Thoracic aorta (tissue), 2 donors: ENCODE measurements around the gene DCLK2. TPM values are rescaled to one million over a fixed set of nuclear protein-coding genes. Genes with fewer than 3 reads are reported as not detected.

Experiments
- ATAC-seq: fragments of 150-250 bp; one replicate; pipeline ENCODE4 v1.8.0; 2017; ENCODE audit warnings: low read depth; ENCODE audit not compliant: insufficient number of reproducible peaks, low FRiP score
- DNase-seq: peaks from one replicate; pipeline ENCODE4 v3.0.0-alpha.2; 2020; ENCODE audit warnings: low spot score
- H3K27ac ChIP-seq, 2 donors: fragments of 200-600 bp; sonication (generic); 1 replicate in 1 of 2; 2 replicates in 1 of 2; pipeline ENCODE4 v1.5.1; 2016; ENCODE audit warnings: mild to moderate bottlenecking in 2 of 2, moderate library complexity in 2 of 2
- H3K27me3 ChIP-seq: fragments of 200-600 bp; sonication (generic); replicated peaks from 2 replicates; pipeline ENCODE4 v1.6.0; 2016; ENCODE audit warnings: mild to moderate bottlenecking; ENCODE audit not compliant: insufficient read depth
- H3K36me3 ChIP-seq: fragments of 200-600 bp; sonication (generic); one replicate; pipeline ENCODE4 v1.5.1; 2016
- H3K4me1 ChIP-seq, 2 donors: fragments of 200-600 bp; sonication (generic); 1 replicate in 1 of 2; 2 replicates in 1 of 2; pipeline versions ENCODE4 v1.5.1 to v1.6.0; 2016; ENCODE audit warnings: low read depth in 2 of 2, mild to moderate bottlenecking in 1 of 2; ENCODE audit not compliant: control insufficient read depth in 1 of 2
- H3K4me3 ChIP-seq: fragments of 200-600 bp; sonication (generic); 2 replicates; pipeline ENCODE4 v1.5.1; 2016; ENCODE audit warnings: mild to moderate bottlenecking
- H3K9me3 ChIP-seq: fragments of 200-600 bp; sonication (generic); 2 replicates; pipeline ENCODE4 v1.5.1; 2016
- CTCF ChIP-seq: fragments of 200-600 bp; sonication (generic); IDR thresholded peaks from one replicate; pipeline ENCODE4 v1.5.1; 2019; ENCODE audit warnings: antibody characterized with exemption
- total RNA-seq, 2 donors: library from RNA; depleted of rRNA; stranded (reverse); fragments of >200 nt; gene quantifications; one replicate each; pipeline versions ENCODE4 v1.1.0 to v1.2.3, GENCODE V29; 2016

DCLK2 gene
- total RNA-seq, 2 donors from 2014 or later, result 18.3 to 32.2 TPM

DNA sequence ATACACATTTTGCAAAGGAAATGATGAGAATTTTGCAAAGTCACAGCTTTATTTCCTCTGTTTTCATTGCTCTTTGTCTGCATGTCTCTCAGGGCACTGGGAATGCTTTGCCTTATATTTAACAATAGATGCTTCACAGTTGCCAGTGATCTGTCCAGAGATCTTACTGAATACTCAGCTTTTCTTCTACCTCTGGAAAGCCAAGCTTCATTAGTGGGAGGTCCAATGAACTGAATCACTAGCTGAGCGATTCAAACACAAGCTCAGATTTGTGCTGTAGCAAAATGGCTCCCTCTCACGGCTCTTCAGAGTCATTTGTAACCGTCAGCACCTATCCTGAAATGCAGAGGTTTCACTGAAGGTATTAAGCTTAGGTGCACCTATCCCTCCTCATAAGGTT, 138.9 kb downstream of the DCLK2 start:
- no peak for ATAC-seq
- peak; percentile 14 for TF ChIP-seq CTCF
- H3K9me3 ChIP-seq, result no peaks in the 10 kb centered on the region

GRCh38 chr4:150217808-150218207, 139.6 kb downstream of the DCLK2 start:
- ATAC-seq, result no peak
- Histone ChIP-seq H3K9me3 (no peaks in the 10 kb centered on the region), H3K36me3 (no peaks in the 10 kb centered on the region), H3K27me3 (no peaks in the 10 kb centered on the region), H3K27ac (peak overlapping the region in 1 of 2 donors; percentile 37), H3K4me3 (no peak overlapping the region), H3K4me1 (peaks cover 0 to 13% of the 10 kb centered on the region in 2 donors)
- no peak for DNase-seq
- no peak for TF ChIP-seq CTCF

More for the DNA sequence above, 138.9 kb downstream of the DCLK2 start:
- no peak for DNase-seq
- no peaks in the 10 kb centered on the region for H3K27me3 ChIP-seq
- H3K36me3 ChIP-seq, result no peaks in the 10 kb centered on the region
- H3K4me1 ChIP-seq, result peaks cover 0 to 10% of the 10 kb centered on the region in 2 donors
- H3K27ac ChIP-seq, result peak overlapping the region in 1 of 2 donors; percentile 37
- no peak overlapping the region for H3K4me3 ChIP-seq

DNA sequence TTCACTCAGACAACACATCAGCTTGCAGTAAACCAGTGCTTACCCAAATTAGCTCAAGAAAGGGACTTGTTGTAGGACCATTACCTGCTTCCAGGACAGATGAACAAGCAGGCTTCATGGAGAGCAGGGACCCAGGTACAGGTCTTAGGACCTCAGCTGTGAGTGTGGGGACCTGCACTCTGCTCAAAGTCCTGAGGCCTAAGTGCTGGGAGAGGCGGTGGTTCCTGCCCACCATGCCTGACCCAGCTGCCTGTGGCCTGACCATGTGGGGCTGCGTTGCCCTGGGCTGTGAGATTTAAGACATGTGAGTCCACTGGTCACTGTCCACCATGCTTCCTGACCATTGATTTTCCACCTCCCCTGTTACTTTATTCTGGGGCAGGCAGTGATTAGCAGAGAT, 140.2 kb downstream of the DCLK2 start:
- Histone ChIP-seq H3K4me1 (peaks cover 0 to 18% of the 10 kb centered on the region in 2 donors), H3K27ac (no peak overlapping the region), H3K36me3 (no peaks in the 10 kb centered on the region), H3K27me3 (no peaks in the 10 kb centered on the region), H3K4me3 (no peak overlapping the region), H3K9me3 (no peaks in the 10 kb centered on the region)
- no peak for DNase-seq
- no peak for TF ChIP-seq CTCF
- no peak for ATAC-seq

- DNase-seq (no peak), ATAC-seq (peak; percentile 25)
- no peak overlapping the region for H3K4me3 ChIP-seq
- no peaks in the 10 kb centered on the region for H3K9me3 ChIP-seq
- peaks cover 0 to 18% of the 10 kb centered on the region in 2 donors for H3K4me1 ChIP-seq
- H3K36me3 ChIP-seq, result no peaks in the 10 kb centered on the region
- peak overlapping the region in 1 of 2 donors; percentile 25 for H3K27ac ChIP-seq
- TF ChIP-seq CTCF, result no peak
- H3K27me3 ChIP-seq, result no peaks in the 10 kb centered on the region
Observed at GRCh38 chr4:150219841-150220240, 141.6 kb downstream of the DCLK2 start.

GRCh38 chr4:150224896-150225591, 146.8 kb downstream of the DCLK2 start:
- no peaks in the 10 kb centered on the region for H3K27me3 ChIP-seq
- peaks cover 0 to 18% of the 10 kb centered on the region in 2 donors for H3K4me1 ChIP-seq
- no peaks in the 10 kb centered on the region for H3K9me3 ChIP-seq
- H3K36me3 ChIP-seq, result no peaks in the 10 kb centered on the region
- DNase-seq (no peak), ATAC-seq (no peak)
- no peak for TF ChIP-seq CTCF
- H3K27ac ChIP-seq, result no peak overlapping the region
- H3K4me3 ChIP-seq, result no peak overlapping the region
